ENCODE measurements around the gene MOCS2. TPM values are rescaled to one million over a fixed set of nuclear protein-coding genes. Genes with fewer than 3 reads are reported as not detected.

MOCS2 gene
- total and polyA plus RNA-seq, 9 donors = 32.9 to 72.2 (median 41.7) TPM

DNA sequence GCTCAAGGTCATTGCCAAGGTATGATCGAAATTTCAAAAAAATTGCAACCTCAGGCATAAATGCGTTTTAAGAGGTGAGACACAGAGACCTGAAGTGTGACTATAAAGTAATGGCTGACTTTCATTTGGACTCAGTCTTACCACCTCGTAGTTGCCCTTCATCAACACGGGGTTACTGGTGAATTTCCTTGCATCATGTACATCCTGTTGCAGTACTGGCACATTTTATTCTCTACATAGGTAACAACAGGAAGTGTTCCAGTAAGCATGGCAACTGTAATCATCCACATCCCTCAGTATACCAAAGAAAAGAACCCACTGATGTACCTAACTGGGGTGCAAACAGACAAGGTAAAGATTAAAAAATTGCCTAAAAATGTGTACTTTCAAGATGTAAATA, 29.3 kb downstream of the MOCS2 start:
- H3K4me1 ChIP-seq (ENCODE audit: insufficient read depth) = no peaks in the 10 kb centered on the region
- DNase-seq = no peak
- H3K27ac ChIP-seq = no peak overlapping the region
- no peaks in the 10 kb centered on the region for H3K9me3 ChIP-seq
- H3K4me3 ChIP-seq = no peak overlapping the region
- H3K36me3 ChIP-seq = no peaks in the 10 kb centered on the region
- intact Hi-C loops (cut with DNase I) = no loop called here
- WGBS, 3 donors = 85 to 86% (median 86%) methylated on average over 4 of the region's 4 CpGs
- H3K27me3 ChIP-seq = no peaks in the 10 kb centered on the region
- TF ChIP-seq, protein P1, sequence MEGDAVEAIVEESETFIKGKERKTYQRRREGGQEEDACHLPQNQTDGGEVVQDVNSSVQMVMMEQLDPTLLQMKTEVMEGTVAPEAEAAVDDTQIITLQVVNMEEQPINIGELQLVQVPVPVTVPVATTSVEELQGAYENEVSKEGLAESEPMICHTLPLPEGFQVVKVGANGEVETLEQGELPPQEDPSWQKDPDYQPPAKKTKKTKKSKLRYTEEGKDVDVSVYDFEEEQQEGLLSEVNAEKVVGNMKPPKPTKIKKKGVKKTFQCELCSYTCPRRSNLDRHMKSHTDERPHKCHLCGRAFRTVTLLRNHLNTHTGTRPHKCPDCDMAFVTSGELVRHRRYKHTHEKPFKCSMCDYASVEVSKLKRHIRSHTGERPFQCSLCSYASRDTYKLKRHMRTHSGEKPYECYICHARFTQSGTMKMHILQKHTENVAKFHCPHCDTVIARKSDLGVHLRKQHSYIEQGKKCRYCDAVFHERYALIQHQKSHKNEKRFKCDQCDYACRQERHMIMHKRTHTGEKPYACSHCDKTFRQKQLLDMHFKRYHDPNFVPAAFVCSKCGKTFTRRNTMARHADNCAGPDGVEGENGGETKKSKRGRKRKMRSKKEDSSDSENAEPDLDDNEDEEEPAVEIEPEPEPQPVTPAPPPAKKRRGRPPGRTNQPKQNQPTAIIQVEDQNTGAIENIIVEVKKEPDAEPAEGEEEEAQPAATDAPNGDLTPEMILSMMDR (IDR thresholded peaks at IDR 0.05) = no peak
- TF ChIP-seq EP300 (IDR thresholded peaks at IDR 0.05) (no peak), POLR2A (IDR thresholded peaks at IDR 0.05) (no peak)

DNA sequence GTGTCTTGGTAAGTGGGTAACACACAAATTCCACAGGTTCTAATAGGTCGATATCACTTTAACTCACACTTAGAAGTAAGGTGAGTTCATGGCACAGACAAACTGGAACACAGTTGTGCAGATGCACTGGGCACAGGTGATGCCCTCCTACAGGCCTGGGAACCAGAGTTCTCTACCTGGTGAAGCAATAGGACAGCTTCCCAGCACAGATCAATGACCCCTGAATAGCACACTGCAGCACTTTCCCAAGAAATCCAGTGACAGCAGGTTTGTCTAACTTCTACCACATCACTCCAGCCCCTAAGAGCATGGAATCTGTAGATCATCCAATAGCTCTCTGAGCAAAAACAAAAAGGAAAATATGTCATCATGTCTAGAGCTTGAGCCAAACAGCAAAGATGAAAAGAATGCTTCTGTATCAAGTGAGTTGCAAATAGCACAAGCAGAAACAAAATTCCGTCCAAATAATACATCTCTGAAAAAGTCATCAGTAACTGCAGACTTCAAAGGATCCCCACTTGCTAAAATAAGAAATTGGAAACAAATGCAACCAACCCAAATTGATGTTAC, 33.5 kb downstream of the MOCS2 start:
- Histone ChIP-seq H3K4me1 (ENCODE audit: insufficient read depth) (no peaks in the 10 kb centered on the region), H3K27ac (no peak overlapping the region), H3K4me3 (no peak overlapping the region), H3K9me3 (no peaks in the 10 kb centered on the region), H3K27me3 (no peaks in the 10 kb centered on the region), H3K36me3 (no peaks in the 10 kb centered on the region)
- TF ChIP-seq EP300 (IDR thresholded peaks at IDR 0.05) (no peak), POLR2A (IDR thresholded peaks at IDR 0.05) (no peak)
- TF ChIP-seq, protein P1 (IDR thresholded peaks at IDR 0.05) = no peak
- DNase-seq = no peak
- intact Hi-C loops (cut with DNase I) = no loop called here
- WGBS, 3 donors = 52 to 64% (median 54%) methylated on average over 2 of the region's 2 CpGs

DNA sequence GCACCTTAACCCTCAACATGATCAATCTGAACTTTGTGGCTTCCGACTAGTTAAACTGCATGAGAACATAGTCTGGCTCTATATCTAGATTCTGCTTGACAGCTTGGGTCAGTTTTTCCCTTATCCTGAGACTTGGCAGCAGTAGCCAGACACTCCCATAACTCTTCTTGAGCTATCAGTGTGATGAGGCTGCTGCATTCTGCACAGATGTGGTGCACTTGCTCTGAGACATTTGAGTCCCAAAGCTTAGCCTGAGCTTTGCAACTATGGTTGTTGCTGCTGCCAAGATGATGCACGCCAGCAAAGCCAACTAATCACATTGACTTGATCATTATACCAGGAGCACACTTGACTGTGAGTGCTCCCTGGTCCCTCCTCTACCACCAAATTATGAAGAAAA, 36.2 kb downstream of the MOCS2 start:
- Histone ChIP-seq H3K9me3 (no peaks in the 10 kb centered on the region), H3K27me3 (no peaks in the 10 kb centered on the region), H3K4me3 (no peak overlapping the region), H3K4me1 (ENCODE audit: insufficient read depth) (no peaks in the 10 kb centered on the region), H3K36me3 (no peaks in the 10 kb centered on the region), H3K27ac (no peak overlapping the region)
- intact Hi-C loops (cut with DNase I) = no loop called here
- 21 to 48% (median 43%) methylated on average over 2 of the region's 2 CpGs for WGBS, 3 donors
- no peak for TF ChIP-seq POLR2A (IDR thresholded peaks at IDR 0.05)
- TF ChIP-seq, protein P1 (IDR thresholded peaks at IDR 0.05) = no peak
- TF ChIP-seq EP300 (IDR thresholded peaks at IDR 0.05) = no peak
- no peak for DNase-seq

- intact Hi-C loops (cut with DNase I) = no loop called here
- no peak for DNase-seq
- TF ChIP-seq EP300 (IDR thresholded peaks at IDR 0.05) (no peak), POLR2A (IDR thresholded peaks at IDR 0.05) (no peak)
- TF ChIP-seq, protein P1 (IDR thresholded peaks at IDR 0.05) = no peak
- no peak overlapping the region for H3K27ac ChIP-seq
- 42 to 53% (median 50%) methylated on average over 2 of the region's 2 CpGs for WGBS, 3 donors
- no peaks in the 10 kb centered on the region for H3K27me3 ChIP-seq
- H3K4me3 ChIP-seq = no peak overlapping the region
- H3K36me3 ChIP-seq = no peaks in the 10 kb centered on the region
- no peaks in the 10 kb centered on the region for H3K9me3 ChIP-seq
- H3K4me1 ChIP-seq (ENCODE audit: insufficient read depth) = no peaks in the 10 kb centered on the region
Observed at GRCh38 chr5:53071738-53072137, 37.8 kb downstream of the MOCS2 start.

Data from ovary (tissue), 9 donors.